HCT116 (cell line): Measurements from ENCODE around the gene OBSCN. TPM values are rescaled to one million over a fixed set of nuclear protein-coding genes. Genes with fewer than 3 reads are reported as not detected.

ENCODE experiments used
- ATAC-seq: fragments of 200-7000 bp; cut with Tn5 transposase; 2 replicates; pipeline ENCODE4 v1.9.1; 2020; ENCODE audit warnings: mild to moderate bottlenecking, moderate library complexity
- BruUV-seq: library from RNA; stranded (reverse); fragments of 400-500 nt; replicated peaks from 2 replicates; lab custom pipeline; 2021; lab: Mats Ljungman, UMichigan
- CTCF ChIA-PET: fragments of 300-600 bp; sonication (Branson Sonifier 250); formaldehyde crosslinking; loops from one replicate; lab custom pipeline; 2021; ENCODE audit warnings: antibody characterized with exemption; lab: Charles Lee
- POLR2A ChIA-PET: fragments of 300-600, 350-600 bp; sonication (Branson Sonifier 250); formaldehyde crosslinking; loops from one replicate; lab custom pipeline; 2021; ENCODE audit warnings: antibody characterized with exemption; lab: Charles Lee
- RAD21 ChIA-PET, 2 experiments: fragments of 300-600 bp; sonication (Branson Sonifier 250); formaldehyde crosslinking; loops; one replicate each; lab custom pipeline; 2023; ENCODE audit warnings: low total read pairs in 2 of 2; ENCODE audit not compliant: uncharacterized antibody in 2 of 2, unreplicated experiment in 2 of 2, low non-redundant PET in 1 of 2; lab: Charles Lee
- DNase-seq: peaks from one replicate; pipeline ENCODE4 v3.0.0-alpha.2; 2010; ENCODE audit warnings: low read depth, low spot score
- H2AFZ ChIP-seq: fragments of 200-600 bp; shearing (Covaris generic), sonication (generic); 2 replicates; pipeline ENCODE4 v1.6.1; 2017; ENCODE audit warnings: low read depth, mixed run types, mixed read lengths, antibody characterized with exemption, low read length; ENCODE audit not compliant: poor library complexity, severe bottlenecking
- H3K27ac ChIP-seq: 2 replicates; pipeline ENCODE4 v1.5.1; 2012; ENCODE audit warnings: low read depth, low read length
- H3K27me3 ChIP-seq: fragments of 200-600 bp; sonication (generic); 2 replicates; pipeline ENCODE4 v1.6.1; 2016; ENCODE audit warnings: mixed run types, low read length, mixed read lengths; ENCODE audit not compliant: insufficient read depth
- H3K36me3 ChIP-seq, 2 experiments: fragments of 200-500 bp in 1 of 2; fragments of 200-600 bp in 1 of 2; sonication (Bioruptor generic) in 1 of 2; sonication (generic) in 1 of 2; 2 replicates each; pipeline versions ENCODE4 v1.5.1 to v1.6.1; 2014 to 2016; ENCODE audit warnings: low read length in 2 of 2, inconsistent platforms in 1 of 2, mixed read lengths in 1 of 2, mixed run types in 1 of 2; ENCODE audit not compliant: insufficient read depth in 2 of 2, control insufficient read depth in 1 of 2
- H3K4me1 ChIP-seq, 2 experiments: fragments of 200-600 bp in 1 of 2; sonication (generic) in 1 of 2; 2 replicates each; pipeline versions ENCODE4 v1.5.1 to v1.6.1; 2012 to 2017; ENCODE audit warnings: low read length in 2 of 2, inconsistent platforms in 1 of 2, mild to moderate bottlenecking in 1 of 2, mixed read lengths in 1 of 2, mixed run types in 1 of 2, moderate library complexity in 1 of 2; ENCODE audit not compliant: insufficient read depth in 2 of 2, control insufficient read depth in 1 of 2
- H3K4me2 ChIP-seq: fragments of 200-600 bp; sonication (generic); 2 replicates; pipeline ENCODE4 v1.6.1; 2017; ENCODE audit warnings: mixed run types, low read length, mixed read lengths
- H3K4me3 ChIP-seq, 2 experiments: fragments of 200-600 bp in 1 of 2; sonication (generic) in 1 of 2; replicated peaks in 1 of 2; 2 replicates each; pipeline ENCODE4 v1.5.1; 2011 to 2016; ENCODE audit warnings: low read length in 2 of 2, control low read depth in 1 of 2, low read depth in 1 of 2, mild to moderate bottlenecking in 1 of 2, mixed read lengths in 1 of 2, mixed run types in 1 of 2
- H3K79me2 ChIP-seq: fragments of 200-600 bp; sonication (generic); 2 replicates; pipeline ENCODE4 v1.6.1; 2017; ENCODE audit warnings: mild to moderate bottlenecking, mixed run types, low read length, moderate library complexity, mixed read lengths; ENCODE audit not compliant: insufficient read depth
- H3K9ac ChIP-seq: fragments of 200-600 bp; sonication (generic); 2 replicates; pipeline ENCODE4 v1.6.1; 2016; ENCODE audit warnings: low read length, mixed read lengths
- H3K9me2 ChIP-seq: fragments of 200-600 bp; sonication (generic), shearing (Covaris generic); 2 replicates; pipeline ENCODE4 v1.6.1; 2017; ENCODE audit warnings: mixed run types, mild to moderate bottlenecking, moderate library complexity; ENCODE audit not compliant: insufficient read depth
- H3K9me3 ChIP-seq, 2 experiments: fragments of 200-500 bp in 1 of 2; fragments of 200-600 bp in 1 of 2; sonication (Bioruptor generic) in 1 of 2; sonication (generic) in 1 of 2; 2 replicates each; pipeline ENCODE4 v1.6.1; 2014 to 2017; ENCODE audit warnings: low read length in 2 of 2, mixed read lengths in 2 of 2, inconsistent platforms in 1 of 2, low read depth in 1 of 2, mild to moderate bottlenecking in 1 of 2, mixed run types in 1 of 2, moderate library complexity in 1 of 2; ENCODE audit not compliant: control insufficient read depth in 1 of 2, insufficient read depth in 1 of 2
- H4K20me1 ChIP-seq: fragments of 200-600 bp; sonication (generic), shearing (Covaris generic); 2 replicates; pipeline ENCODE4 v1.6.1; 2017; ENCODE audit warnings: mixed run types, mild to moderate bottlenecking, moderate library complexity; ENCODE audit not compliant: insufficient read depth
- ATF3 ChIP-seq: IDR thresholded peaks from 2 replicates; pipeline ENCODE4 v1.6.1; 2012
- CBX3 ChIP-seq: IDR thresholded peaks from 2 replicates; pipeline ENCODE4 v1.6.1; 2012; ENCODE audit warnings: low read depth
- CEBPB ChIP-seq: IDR thresholded peaks from 2 replicates; pipeline ENCODE4 v1.6.1; 2012; ENCODE audit warnings: low read depth
- CTCF ChIP-seq, 3 experiments: fragments of 200-600 bp in 1 of 3; sonication (generic) in 1 of 3; IDR thresholded peaks in 2 of 3; conservative IDR thresholded peaks in 1 of 3; 2 replicates each; pipeline ENCODE4 v1.5.1; 2012 to 2017; ENCODE audit warnings: low read depth in 2 of 3, low read length in 2 of 3, antibody characterized with exemption in 1 of 3, borderline replicate concordance in 1 of 3, control low read depth in 1 of 3, mild to moderate bottlenecking in 1 of 3, mixed read lengths in 1 of 3, mixed run types in 1 of 3, moderate library complexity in 1 of 3; ENCODE audit not compliant: insufficient read depth in 1 of 3
- EGR1 ChIP-seq: IDR thresholded peaks from 2 replicates; pipeline ENCODE4 v1.6.1; 2012; ENCODE audit warnings: low read depth
- ELF1 ChIP-seq: IDR thresholded peaks from 2 replicates; pipeline ENCODE4 v1.6.1; 2012; ENCODE audit warnings: low read depth, borderline replicate concordance
- JUND ChIP-seq: IDR thresholded peaks from 2 replicates; pipeline ENCODE4 v1.6.1; 2012
- MAX ChIP-seq: IDR thresholded peaks from 2 replicates; pipeline ENCODE4 v1.6.1; 2012
- POLR2A ChIP-seq: IDR thresholded peaks from 2 replicates; pipeline ENCODE4 v1.7.0; 2011; ENCODE audit warnings: borderline replicate concordance; ENCODE audit not compliant: insufficient read depth, insufficient read length; ENCODE audit errors: extremely low read depth
- RAD21 ChIP-seq: IDR thresholded peaks from 2 replicates; pipeline ENCODE4 v1.6.1; 2012; ENCODE audit warnings: low read depth, mild to moderate bottlenecking
- SIN3A ChIP-seq: IDR thresholded peaks from 2 replicates; pipeline ENCODE4 v1.6.1; 2012; ENCODE audit warnings: low read depth
- SP1 ChIP-seq: IDR thresholded peaks from 2 replicates; pipeline ENCODE4 v1.6.1; 2012; ENCODE audit warnings: low read depth
- TCF7L2 ChIP-seq: IDR thresholded peaks from 2 replicates; pipeline ENCODE4 v1.7.0; 2011; ENCODE audit warnings: borderline replicate concordance, inconsistent platforms; ENCODE audit not compliant: insufficient read depth, insufficient read length; ENCODE audit errors: extremely low read depth
- ZBTB33 ChIP-seq: IDR thresholded peaks from 2 replicates; pipeline ENCODE4 v1.6.1; 2011; ENCODE audit warnings: mild to moderate bottlenecking, low read length, moderate library complexity; ENCODE audit not compliant: insufficient replicate concordance; ENCODE audit errors: extremely low read depth
- ZFX ChIP-seq: fragments of 450-650 bp; IDR thresholded peaks from 2 replicates; pipeline ENCODE4 v1.6.1; 2017
- ZNF274 ChIP-seq: fragments of 200-500 bp; sonication (Bioruptor generic); IDR thresholded peaks from 2 replicates; pipeline ENCODE4 v1.6.1; 2014; ENCODE audit warnings: mild to moderate bottlenecking, low read depth, low read length, inconsistent platforms
- intact Hi-C: fragments of 100-400 bp; cut with micrococcal nuclease; formaldehyde crosslinking; loops from 2 replicates; pipeline ENCODE4 v1.10.0; 2022
- total RNA-seq: library from RNA; stranded (reverse); gene quantifications from one replicate; pipeline ENCODE4 v1.2.1, GENCODE V29; 2021; ENCODE audit not compliant: unreplicated experiment

Gene OBSCN
- total RNA-seq, 1 experiment from 2014 or later, result 16.6 TPM

- no peak for ATAC-seq
- no peak overlapping the region for H2AFZ ChIP-seq
These were observed 84.7 kb downstream of the OBSCN start for GRCh38 chr1:228292609-228292911.

More at GRCh38 chr1:228292609-228292911, 84.7 kb downstream of the OBSCN start:
- ChIA-PET RAD21 (no interaction called here), POLR2A (no interaction called here), CTCF (no interaction called here)
- TF ChIP-seq TCF7L2 (no peak), CTCF (IDR thresholded peaks at IDR 0.05 in 2 of 3, conservative IDR thresholded peaks at IDR 0.05 in 1 of 3; ENCODE audit: borderline replicate concordance in 1 of 3, insufficient read depth in 1 of 3, low read depth in 2 of 3, low read length in 2 of 3) (no peak), SP1 (no peak), CBX3 (no peak), MAX (no peak), ELF1 (no peak), ZNF274 (no peak), CEBPB (no peak), ZBTB33 (no peak), EGR1 (no peak), SIN3A (no peak), RAD21 (no peak), POLR2A (no peak), ZFX (no peak), JUND (no peak), ATF3 (no peak)
- H3K79me2 ChIP-seq, result no peaks in the 10 kb centered on the region
- H3K9me2 ChIP-seq, result no peaks in the 10 kb centered on the region
- H3K36me3 ChIP-seq, result no peaks in the 10 kb centered on the region
- H3K4me1 ChIP-seq, result no peaks in the 10 kb centered on the region
- H3K9me3 ChIP-seq, result peaks cover 6 to 7% of the 10 kb centered on the region in 2 experiments; a peak in 3 of 4 replicates
- intact Hi-C loops, result no loop called here
- DNase-seq, result no peak
- no peaks in the 10 kb centered on the region for H4K20me1 ChIP-seq
- H3K4me3 ChIP-seq, result no peak overlapping the region
- no TSS peak for BruUV-seq
- no peak overlapping the region for H3K4me2 ChIP-seq
- no peaks in the 10 kb centered on the region for H3K27me3 ChIP-seq
- no peak overlapping the region for H3K27ac ChIP-seq
- no peak overlapping the region for H3K9ac ChIP-seq
